ENCODE measurements around the gene P2RX6. TPM values are rescaled to one million over a fixed set of nuclear protein-coding genes. Genes with fewer than 3 reads are reported as not detected.
"Not testable (repeated sequence)": the region's sequence is repeated elsewhere in the genome, so short reads cannot be mapped to it uniquely, and the experiment has no call there.

The P2RX6 gene
- total and polyA plus RNA-seq, 2 donors (not counting 3 experiments of a cell fraction or from before 2014, with no cell fraction given): 0.06 TPM; not detected in 1

DNA sequence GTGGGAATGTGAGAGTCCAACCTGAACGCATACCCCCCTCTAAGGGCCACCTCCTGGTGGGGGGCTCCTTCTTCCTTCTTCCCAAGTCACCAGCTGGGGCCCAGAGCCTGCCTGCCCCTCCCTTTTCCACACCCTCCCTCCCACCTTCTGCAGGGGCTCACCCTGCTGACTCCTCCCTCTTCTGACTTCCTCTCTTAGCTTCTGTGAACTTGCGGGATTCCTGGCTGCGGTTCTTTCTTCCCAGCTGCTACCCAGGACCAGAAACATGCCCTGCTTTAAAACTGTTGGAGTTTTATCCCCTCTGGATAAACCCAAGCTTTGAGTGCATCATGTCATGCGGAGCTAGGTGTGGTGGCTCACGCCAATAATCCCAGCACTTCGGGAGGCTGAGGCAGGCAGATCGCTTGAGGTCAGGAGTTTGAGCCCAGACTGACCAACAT lies 40.9 kb downstream of the P2RX6 start:
- no peaks in the 10 kb centered on the region for H3K79me2 ChIP-seq (ENCODE audit: control insufficient read depth, insufficient read depth, low read length)
- H3K4me1 ChIP-seq (ENCODE audit: control insufficient read depth, extremely low read depth, insufficient read depth, low read length): no peaks in the 10 kb centered on the region
- no peak overlapping the region for H3K4me3 ChIP-seq (replicated peaks in 1 of 3; ENCODE audit: insufficient read depth in 1 of 3, low read depth in 1 of 3, low read length in 3 of 3)
- BruUV-seq (replicated peaks): no TSS peak
- H3K4me2 ChIP-seq (ENCODE audit: insufficient read depth, low read length): no peak overlapping the region
- no peaks in the 10 kb centered on the region for H3K9me3 ChIP-seq (replicated peaks; ENCODE audit: control insufficient read depth, insufficient read depth, low read length)
- CTCF ChIA-PET: interaction anchor here (0.9 to 1.1 kb wide), 2 partner anchors 35 to 170 kb away, joined by 3 read pairs; no protein-coding TSS in a partner anchor
- TF ChIP-seq POLR2A (IDR thresholded peaks at IDR 0.05; ENCODE audit: low read depth, low read length) (no peak), JUN (IDR thresholded peaks at IDR 0.05; ENCODE audit: borderline replicate concordance, insufficient read depth, insufficient read length, low read depth) (no peak), GATA2 (IDR thresholded peaks at IDR 0.05; ENCODE audit: insufficient read depth, insufficient read length, low read depth, low read length) (no peak), POLR2AphosphoS5 (IDR thresholded peaks at IDR 0.05; ENCODE audit: insufficient read depth, low read depth, low read length) (no peak), MYC (IDR thresholded peaks at IDR 0.05; ENCODE audit: low read depth, low read length) (no peak), FOS (IDR thresholded peaks at IDR 0.05; ENCODE audit: borderline replicate concordance, insufficient read depth, low read length) (no peak), EZH2 (IDR thresholded peaks at IDR 0.05; ENCODE audit: borderline replicate concordance, low read depth, low read length, severe bottlenecking) (no peak)
- TF ChIP-seq, protein P1, sequence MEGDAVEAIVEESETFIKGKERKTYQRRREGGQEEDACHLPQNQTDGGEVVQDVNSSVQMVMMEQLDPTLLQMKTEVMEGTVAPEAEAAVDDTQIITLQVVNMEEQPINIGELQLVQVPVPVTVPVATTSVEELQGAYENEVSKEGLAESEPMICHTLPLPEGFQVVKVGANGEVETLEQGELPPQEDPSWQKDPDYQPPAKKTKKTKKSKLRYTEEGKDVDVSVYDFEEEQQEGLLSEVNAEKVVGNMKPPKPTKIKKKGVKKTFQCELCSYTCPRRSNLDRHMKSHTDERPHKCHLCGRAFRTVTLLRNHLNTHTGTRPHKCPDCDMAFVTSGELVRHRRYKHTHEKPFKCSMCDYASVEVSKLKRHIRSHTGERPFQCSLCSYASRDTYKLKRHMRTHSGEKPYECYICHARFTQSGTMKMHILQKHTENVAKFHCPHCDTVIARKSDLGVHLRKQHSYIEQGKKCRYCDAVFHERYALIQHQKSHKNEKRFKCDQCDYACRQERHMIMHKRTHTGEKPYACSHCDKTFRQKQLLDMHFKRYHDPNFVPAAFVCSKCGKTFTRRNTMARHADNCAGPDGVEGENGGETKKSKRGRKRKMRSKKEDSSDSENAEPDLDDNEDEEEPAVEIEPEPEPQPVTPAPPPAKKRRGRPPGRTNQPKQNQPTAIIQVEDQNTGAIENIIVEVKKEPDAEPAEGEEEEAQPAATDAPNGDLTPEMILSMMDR (IDR thresholded peaks at IDR 0.05; ENCODE audit: extremely low read depth in 1 of 2, insufficient read depth in 1 of 2, low read depth in 1 of 2, low read length in 2 of 2): no peak
- TF ChIP-seq, protein P2, sequence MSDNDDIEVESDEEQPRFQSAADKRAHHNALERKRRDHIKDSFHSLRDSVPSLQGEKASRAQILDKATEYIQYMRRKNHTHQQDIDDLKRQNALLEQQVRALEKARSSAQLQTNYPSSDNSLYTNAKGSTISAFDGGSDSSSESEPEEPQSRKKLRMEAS (IDR thresholded peaks at IDR 0.05; ENCODE audit: insufficient read depth, insufficient read length): no peak
- H3K36me3 ChIP-seq (ENCODE audit: control insufficient read depth in 2 of 2, extremely low read depth in 1 of 2, insufficient read depth in 2 of 2, low read length in 2 of 2): no peaks in the 10 kb centered on the region
- no peak overlapping the region for H2AFZ ChIP-seq (ENCODE audit: low read depth, low read length)
- FAIRE-seq: no peak
- POLR2A ChIA-PET: no interaction called here
- no peak overlapping the region for H3K27ac ChIP-seq (ENCODE audit: insufficient read depth, low read depth, low read length)
- no peaks in the 10 kb centered on the region for H4K20me1 ChIP-seq (replicated peaks; ENCODE audit: control insufficient read depth, extremely low read depth, insufficient read depth, low read length)
- dilution Hi-C loops (cut with MboI; ENCODE audit: extremely low pct_ligation_motif_present, low sequenced_read_pairs) (no loop called here), intact Hi-C loops (cut with micrococcal nuclease) (no loop called here)
- peaks cover 3 to 7% of the 10 kb centered on the region in 2 experiments for H3K27me3 ChIP-seq (ENCODE audit: control insufficient read depth in 2 of 2, insufficient read depth in 2 of 2, low read length in 2 of 2)
- no peak for DNase-seq (ENCODE audit: low read depth, low spot score)
- H3K9me1 ChIP-seq (replicated peaks; ENCODE audit: control insufficient read depth, extremely low read depth, insufficient read depth, low read length): no peaks in the 10 kb centered on the region
- no peak overlapping the region for H3K9ac ChIP-seq (replicated peaks; ENCODE audit: extremely low read depth, insufficient read depth, low read length)

DNA sequence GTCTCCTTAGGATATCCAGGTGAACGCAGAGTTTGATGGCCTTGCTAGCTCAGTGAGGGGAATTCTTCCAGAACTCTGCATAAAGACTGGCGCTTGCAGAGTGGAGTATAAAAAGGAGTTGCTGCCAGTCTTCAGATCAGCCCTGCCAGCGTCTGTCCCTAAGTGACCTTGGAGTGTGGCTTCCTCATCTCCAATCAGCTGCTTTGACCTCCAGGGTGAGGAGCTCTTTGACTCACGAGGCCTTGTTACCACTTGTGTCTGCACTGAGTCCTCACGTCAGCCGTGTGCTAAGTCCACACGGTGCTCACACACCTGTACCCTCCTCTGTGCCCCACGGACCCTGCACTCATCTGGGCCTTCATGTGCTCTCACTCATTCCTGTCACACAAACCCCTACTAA lies 45.4 kb downstream of the P2RX6 start:
- H3K36me3 ChIP-seq (ENCODE audit: control insufficient read depth in 2 of 2, extremely low read depth in 1 of 2, insufficient read depth in 2 of 2, low read length in 2 of 2); H3K9ac ChIP-seq (replicated peaks; ENCODE audit: extremely low read depth, insufficient read depth, low read length); dilution Hi-C loops (cut with MboI; ENCODE audit: extremely low pct_ligation_motif_present, low sequenced_read_pairs); BruUV-seq (replicated peaks); CTCF ChIA-PET; H3K27me3 ChIP-seq (ENCODE audit: control insufficient read depth in 2 of 2, insufficient read depth in 2 of 2, low read length in 2 of 2); H3K79me2 ChIP-seq (ENCODE audit: control insufficient read depth, insufficient read depth, low read length); H3K27ac ChIP-seq (ENCODE audit: insufficient read depth, low read depth, low read length); intact Hi-C loops (cut with micrococcal nuclease); H3K4me3 ChIP-seq (replicated peaks in 1 of 3; ENCODE audit: insufficient read depth in 1 of 3, low read depth in 1 of 3, low read length in 3 of 3); H3K4me2 ChIP-seq (ENCODE audit: insufficient read depth, low read length); H3K9me3 ChIP-seq (replicated peaks; ENCODE audit: control insufficient read depth, insufficient read depth, low read length); H4K20me1 ChIP-seq (replicated peaks; ENCODE audit: control insufficient read depth, extremely low read depth, insufficient read depth, low read length); POLR2A ChIA-PET; H3K9me1 ChIP-seq (replicated peaks; ENCODE audit: control insufficient read depth, extremely low read depth, insufficient read depth, low read length); H2AFZ ChIP-seq (ENCODE audit: low read depth, low read length); DNase-seq (ENCODE audit: low read depth, low spot score); FAIRE-seq; H3K4me1 ChIP-seq (ENCODE audit: control insufficient read depth, extremely low read depth, insufficient read depth, low read length): not testable (repeated sequence)

Measured in endothelial cell of umbilical vein (primary cell).